ENCODE results near the gene NTSR2. TPM values are rescaled to one million over a fixed set of nuclear protein-coding genes. Genes with fewer than 3 reads are reported as not detected.

Gene NTSR2
- total and polyA plus RNA-seq, 2 donors from 2014 or later: not detected

GRCh38 chr2:11651856-11652548 is 18.0 kb downstream of the NTSR2 start:
- FAIRE-seq (no peak), DNase-seq (no peak)
- TF ChIP-seq CTCF (IDR thresholded peaks at IDR 0.05; ENCODE audit: borderline replicate concordance, extremely low read depth, insufficient read depth): no peak
- no peaks in the 10 kb centered on the region for H3K36me3 ChIP-seq (ENCODE audit: control insufficient read depth in 2 of 3, insufficient read depth in 3 of 3, low read length in 3 of 3)
- no peak overlapping the region for H3K27ac ChIP-seq (ENCODE audit: low read depth in 2 of 2, low read length in 2 of 2)
- H3K9ac ChIP-seq (ENCODE audit: low read length in 3 of 3): no peak overlapping the region
- intact Hi-C loops (cut with DNase I): no loop called here
- no peaks in the 10 kb centered on the region for H3K9me3 ChIP-seq (ENCODE audit: control insufficient read depth in 2 of 3, insufficient read depth in 1 of 3, low read length in 3 of 3)
- H3K4me3 ChIP-seq (ENCODE audit: low read length in 3 of 3): no peak overlapping the region
- H3K27me3 ChIP-seq (ENCODE audit: control insufficient read depth, insufficient read depth, low read length): no peaks in the 10 kb centered on the region
- no peaks in the 10 kb centered on the region for H3K4me1 ChIP-seq (ENCODE audit: control insufficient read depth in 2 of 3, insufficient read depth in 2 of 3, low read depth in 1 of 3, low read length in 3 of 3)

GRCh38 chr2:11649093-11649492 is 20.9 kb downstream of the NTSR2 start:
- Histone ChIP-seq H3K27ac (ENCODE audit: low read depth in 2 of 2, low read length in 2 of 2) (no peak overlapping the region), H3K4me3 (ENCODE audit: low read length in 3 of 3) (no peak overlapping the region), H3K9me3 (ENCODE audit: control insufficient read depth in 2 of 3, insufficient read depth in 1 of 3, low read length in 3 of 3) (no peaks in the 10 kb centered on the region), H3K27me3 (ENCODE audit: control insufficient read depth, insufficient read depth, low read length) (no peaks in the 10 kb centered on the region), H3K36me3 (ENCODE audit: control insufficient read depth in 2 of 3, insufficient read depth in 3 of 3, low read length in 3 of 3) (no peaks in the 10 kb centered on the region), H3K9ac (ENCODE audit: low read length in 3 of 3) (no peak overlapping the region), H3K4me1 (ENCODE audit: control insufficient read depth in 2 of 3, insufficient read depth in 2 of 3, low read depth in 1 of 3, low read length in 3 of 3) (no peaks in the 10 kb centered on the region)
- intact Hi-C loops (cut with DNase I): no loop called here
- TF ChIP-seq CTCF (IDR thresholded peaks at IDR 0.05; ENCODE audit: borderline replicate concordance, extremely low read depth, insufficient read depth): no peak
- no peak for FAIRE-seq
- DNase-seq: no peak

- H3K4me3 ChIP-seq (ENCODE audit: low read length in 3 of 3): no peak overlapping the region
- no peaks in the 10 kb centered on the region for H3K9me3 ChIP-seq (ENCODE audit: control insufficient read depth in 2 of 3, insufficient read depth in 1 of 3, low read length in 3 of 3)
- no peak overlapping the region for H3K9ac ChIP-seq (ENCODE audit: low read length in 3 of 3)
- no peak overlapping the region for H3K27ac ChIP-seq (ENCODE audit: low read depth in 2 of 2, low read length in 2 of 2)
- intact Hi-C loops (cut with DNase I): no loop called here
- DNase-seq (no peak), FAIRE-seq (no peak)
- no peaks in the 10 kb centered on the region for H3K4me1 ChIP-seq (ENCODE audit: control insufficient read depth in 2 of 3, insufficient read depth in 2 of 3, low read depth in 1 of 3, low read length in 3 of 3)
- H3K27me3 ChIP-seq (ENCODE audit: control insufficient read depth, insufficient read depth, low read length): no peaks in the 10 kb centered on the region
- no peaks in the 10 kb centered on the region for H3K36me3 ChIP-seq (ENCODE audit: control insufficient read depth in 2 of 3, insufficient read depth in 3 of 3, low read length in 3 of 3)
- TF ChIP-seq CTCF (IDR thresholded peaks at IDR 0.05; ENCODE audit: borderline replicate concordance, extremely low read depth, insufficient read depth): no peak
Measured at GRCh38 chr2:11647834-11648600, 22.0 kb downstream of the NTSR2 start.

Measured in kidney (tissue), 14 donors.